IMR-90 (cell line): ENCODE results near the gene OVCH2. TPM values are rescaled to one million over a fixed set of nuclear protein-coding genes. Genes with fewer than 3 reads are reported as not detected.

ENCODE experiments used
- ATAC-seq: fragments of 200-7000 bp; cut with Tn5 transposase; 2 replicates; pipeline ENCODE4 v1.9.1; 2020; ENCODE audit warnings: low read depth, mild to moderate bottlenecking, moderate library complexity
- BruUV-seq: library from RNA; stranded (reverse); fragments of 400-500 nt; replicated peaks from 2 replicates; lab custom pipeline; 2021; lab: Mats Ljungman, UMichigan
- CTCF ChIA-PET: fragments of 300-600 bp; formaldehyde crosslinking; extraction: SDS; loops from one replicate; lab custom pipeline; 2021; ENCODE audit warnings: antibody characterized with exemption; lab: Yijun Ruan, JAX
- POLR2A ChIA-PET: fragments of 300-600 bp; sonication (Branson Sonifier 250); formaldehyde crosslinking; loops from one replicate; lab custom pipeline; 2022; ENCODE audit warnings: antibody characterized with exemption; ENCODE audit not compliant: unreplicated experiment; lab: Charles Lee
- DNase-seq: peaks from one replicate; pipeline ENCODE4 v3.0.0; 2013
- H2AFZ ChIP-seq: replicated peaks from 2 replicates; pipeline ENCODE3; 2013; ENCODE audit warnings: low read length, mild to moderate bottlenecking; ENCODE audit not compliant: poor library complexity
- H2AK5ac ChIP-seq: 2 replicates; pipeline ENCODE4 v1.6.1; 2013; ENCODE audit warnings: low read depth, low read length, inconsistent platforms
- H2AK9ac ChIP-seq: replicated peaks from 2 replicates; pipeline ENCODE3; 2013; ENCODE audit warnings: mild to moderate bottlenecking, low read depth, low read length, moderate library complexity; ENCODE audit not compliant: poor library complexity
- H2BK120ac ChIP-seq: 2 replicates; pipeline ENCODE4 v1.6.1; 2013; ENCODE audit warnings: low read depth, low read length, inconsistent platforms
- H2BK15ac ChIP-seq: 3 replicates; pipeline ENCODE4 v1.6.1; 2013; ENCODE audit warnings: low read depth, low read length, inconsistent platforms
- H2BK20ac ChIP-seq: 2 replicates; pipeline ENCODE4 v1.6.1; 2013; ENCODE audit warnings: low read depth, mild to moderate bottlenecking, inconsistent platforms, low read length, moderate library complexity
- H2BK5ac ChIP-seq: 2 replicates; pipeline ENCODE4 v1.6.1; 2013; ENCODE audit warnings: mild to moderate bottlenecking, low read depth, low read length, inconsistent platforms; ENCODE audit not compliant: poor library complexity, severe bottlenecking
- H3K14ac ChIP-seq: replicated peaks from 2 replicates; pipeline ENCODE4 v1.6.1; 2013; ENCODE audit warnings: low read depth, low read length, inconsistent platforms
- H3K18ac ChIP-seq: 2 replicates; pipeline ENCODE4 v1.6.1; 2013; ENCODE audit warnings: low read depth, low read length, control low read depth
- H3K23ac ChIP-seq: 2 replicates; pipeline ENCODE4 v1.6.1; 2013; ENCODE audit warnings: low read depth, low read length, inconsistent platforms
- H3K27ac ChIP-seq: 2 replicates; pipeline ENCODE4 v1.5.1; 2013; ENCODE audit warnings: mild to moderate bottlenecking, control low read depth, low read length; ENCODE audit not compliant: insufficient read depth
- H3K27me3 ChIP-seq: 2 replicates; pipeline ENCODE4 v1.6.1; 2013; ENCODE audit warnings: low read length; ENCODE audit not compliant: control insufficient read depth, insufficient read depth
- H3K36me3 ChIP-seq: 2 replicates; pipeline ENCODE4 v1.6.1; 2013; ENCODE audit warnings: low read length, mixed read lengths; ENCODE audit not compliant: control insufficient read depth, insufficient read depth
- H3K4ac ChIP-seq: 2 replicates; pipeline ENCODE4 v1.6.1; 2013; ENCODE audit warnings: low read depth, low read length, inconsistent platforms
- H3K4me1 ChIP-seq: 2 replicates; pipeline ENCODE4 v1.6.1; 2013; ENCODE audit warnings: low read length, mixed read lengths; ENCODE audit not compliant: control insufficient read depth, insufficient read depth
- H3K4me2 ChIP-seq: 2 replicates; pipeline ENCODE4 v1.6.1; 2013; ENCODE audit warnings: low read depth, mild to moderate bottlenecking, control low read depth, low read length, moderate library complexity
- H3K4me3 ChIP-seq: 2 replicates; pipeline ENCODE4 v1.5.1; 2013; ENCODE audit warnings: low read depth, mild to moderate bottlenecking, control low read depth, low read length, moderate library complexity; ENCODE audit not compliant: insufficient read depth
- H3K56ac ChIP-seq: 2 replicates; pipeline ENCODE4 v1.6.1; 2013; ENCODE audit warnings: low read length, inconsistent platforms; ENCODE audit not compliant: insufficient read depth; ENCODE audit errors: extremely low read depth
- H3K79me1 ChIP-seq, 2 experiments: 2 replicates each; pipeline ENCODE4 v1.6.1; 2013; ENCODE audit warnings: low read length in 2 of 2, inconsistent platforms in 1 of 2, low read depth in 1 of 2
- H3K9ac ChIP-seq: 2 replicates; pipeline ENCODE4 v1.6.1; 2013; ENCODE audit warnings: low read depth, low read length, control low read depth
- H3K9me1 ChIP-seq: 2 replicates; pipeline ENCODE4 v1.6.1; 2013; ENCODE audit warnings: low read length, inconsistent platforms; ENCODE audit not compliant: insufficient read depth
- H3K9me3 ChIP-seq: 2 replicates; pipeline ENCODE4 v1.6.1; 2013; ENCODE audit warnings: low read length; ENCODE audit not compliant: control insufficient read depth, insufficient read depth
- H4K20me1 ChIP-seq: 2 replicates; pipeline ENCODE4 v1.6.1; 2013; ENCODE audit warnings: low read length, inconsistent platforms; ENCODE audit not compliant: insufficient read depth
- H4K5ac ChIP-seq: 2 replicates; pipeline ENCODE4 v1.6.1; 2013; ENCODE audit warnings: mild to moderate bottlenecking, low read depth, low read length, control low read depth
- H4K8ac ChIP-seq, 2 experiments: 2 replicates each; pipeline ENCODE4 v1.6.1; 2013; ENCODE audit warnings: low read depth in 2 of 2, low read length in 2 of 2, control low read depth in 1 of 2, inconsistent platforms in 1 of 2
- H4K91ac ChIP-seq: 2 replicates; pipeline ENCODE4 v1.6.1; 2013; ENCODE audit warnings: low read depth, low read length, inconsistent platforms; ENCODE audit not compliant: insufficient read depth
- BHLHE40 ChIP-seq: fragments of 150-350 bp; IDR thresholded peaks from 2 replicates; pipeline ENCODE4 v1.6.1; 2016; ENCODE audit warnings: mild to moderate bottlenecking, low read depth, low read length
- CEBPB ChIP-seq: IDR thresholded peaks from 2 replicates; pipeline ENCODE4 v1.6.1; 2012; ENCODE audit warnings: low read depth, low read length, improper control_type of control experiment
- CHD1 ChIP-seq: IDR thresholded peaks from 2 replicates; pipeline ENCODE4 v1.6.1; 2012; ENCODE audit warnings: low read depth, low read length, improper control_type of control experiment
- CTCF ChIP-seq: conservative IDR thresholded peaks from 2 replicates; pipeline ENCODE4 v1.5.1; 2012; ENCODE audit warnings: mild to moderate bottlenecking, low read depth, low read length, improper control_type of control experiment
- ELK1 ChIP-seq: fragments of 150-350 bp; IDR thresholded peaks from 2 replicates; pipeline ENCODE4 v1.6.1; 2016; ENCODE audit warnings: low read depth, mild to moderate bottlenecking, low read length, moderate library complexity, borderline replicate concordance
- FOS ChIP-seq: fragments of 150-350 bp; IDR thresholded peaks from 2 replicates; pipeline ENCODE4 v1.6.1; 2016; ENCODE audit warnings: low read depth, low read length
- MAFK ChIP-seq: IDR thresholded peaks from 2 replicates; pipeline ENCODE4 v1.6.1; 2012; ENCODE audit warnings: low read depth, low read length, improper control_type of control experiment
- MAZ ChIP-seq: IDR thresholded peaks from 2 replicates; pipeline ENCODE4 v1.6.1; 2012; ENCODE audit warnings: low read depth, mild to moderate bottlenecking, low read length, improper control_type of control experiment, moderate library complexity, borderline replicate concordance
- MXI1 ChIP-seq: IDR thresholded peaks from 2 replicates; pipeline ENCODE4 v1.6.1; 2012; ENCODE audit warnings: low read depth, mild to moderate bottlenecking, low read length, moderate library complexity, borderline replicate concordance
- NFE2L2 ChIP-seq: fragments of 150-350 bp; IDR thresholded peaks from 2 replicates; pipeline ENCODE4 v1.6.1; 2016; ENCODE audit warnings: low read depth, mild to moderate bottlenecking, low read length
- POLR2A ChIP-seq: IDR thresholded peaks from 2 replicates; pipeline ENCODE4 v1.6.1; 2012; ENCODE audit warnings: mild to moderate bottlenecking, low read depth, low read length
- RCOR1 ChIP-seq: IDR thresholded peaks from 2 replicates; pipeline ENCODE4 v1.6.1; 2012; ENCODE audit warnings: mild to moderate bottlenecking, low read length, improper control_type of control experiment; ENCODE audit not compliant: insufficient replicate concordance
- RFX5 ChIP-seq: IDR thresholded peaks from 2 replicates; pipeline ENCODE4 v1.8.0; 2012; ENCODE audit warnings: low read depth, mild to moderate bottlenecking, low read length, moderate library complexity
- SMC3 ChIP-seq: fragments of 150-350 bp; IDR thresholded peaks from 2 replicates; pipeline ENCODE4 v1.6.1; 2016; ENCODE audit warnings: low read depth, mild to moderate bottlenecking, antibody characterized with exemption, low read length, moderate library complexity
- USF2 ChIP-seq: fragments of 150-350 bp; IDR thresholded peaks from 2 replicates; pipeline ENCODE4 v1.6.1; 2017; ENCODE audit warnings: mild to moderate bottlenecking, antibody characterized with exemption, low read length, low read depth
- WGBS, 2 experiments: methylation state at CpG; one replicate each; pipeline versions ENCODE4 v1.1.5 to v1.1.7; 2013; ENCODE audit warnings: missing lambda C conversion rate in 2 of 2; ENCODE audit not compliant: insufficient read length in 1 of 2; ENCODE audit errors: extremely low coverage in 2 of 2; 5-methylcytosine and 5-hydroxymethylcytosine counted together
- dilution Hi-C: fragments of 300-500 bp; cut with HindIII; formaldehyde crosslinking; loops from one replicate; pipeline ENCODE4 v1.14.3; 2018; ENCODE audit warnings: low sequenced_read_pairs; ENCODE audit not compliant: unreplicated experiment
- in situ Hi-C: fragments of 300-500 bp; cut with MboI; formaldehyde crosslinking; loops from 3 replicates; pipeline ENCODE4 v1.14.3; 2019; ENCODE audit warnings: low sequenced_read_pairs, inconsistent platforms, mixed read lengths
- intact Hi-C: fragments of 100-400 bp; cut with micrococcal nuclease; formaldehyde crosslinking; loops from 2 replicates; pipeline ENCODE4 v1.10.0; 2022
- polyA plus RNA-seq, 3 experiments: library from polyadenylated mRNA; depleted of rRNA; stranded (reverse); fragments of >200 nt; gene quantifications; 2 replicates each; pipeline ENCODE4 v1.2.3, GENCODE V29; 2012; ENCODE audit warnings: low replicate concordance in 1 of 3
- total RNA-seq: library from RNA; depleted of rRNA; stranded (reverse); fragments of >200 nt; gene quantifications from 2 replicates; pipeline ENCODE4 v1.2.3, GENCODE V29; 2012

Gene OVCH2
- total and polyA plus RNA-seq, 2 of the 4 experiments (the other 2 are of a cell fraction) = 0.07 TPM; not detected in 1

GRCh38 chr11:7675631-7676030 is 30.6 kb downstream of the OVCH2 start:
- H2AK9ac ChIP-seq = no peak overlapping the region
- H3K27me3 ChIP-seq = peaks cover 14% of the 10 kb centered on the region
- no peak overlapping the region for H2BK5ac ChIP-seq
- H3K36me3 ChIP-seq = no peaks in the 10 kb centered on the region
- H3K14ac ChIP-seq = no peak overlapping the region
- in situ Hi-C loops = loop anchor here (25.0 kb wide), 2 partner anchors 412 to 563 kb away; partner anchors contain the start of gene TUB
- ChIA-PET CTCF (interaction anchor here (1.3 to 1.7 kb wide), 2 partner anchors 18 to 104 kb away, joined by 4 to 5 read pairs; no protein-coding TSS in a partner anchor), POLR2A (no interaction called here)
- H3K9ac ChIP-seq = no peak overlapping the region
- no peak overlapping the region for H3K4me3 ChIP-seq
- DNase-seq = no peak
- H2BK15ac ChIP-seq = no peak overlapping the region
- H2AFZ ChIP-seq = no peak overlapping the region
- H4K5ac ChIP-seq = no peak overlapping the region
- no peak overlapping the region for H3K27ac ChIP-seq
- no peaks in the 10 kb centered on the region for H3K9me1 ChIP-seq
- no peak overlapping the region for H3K23ac ChIP-seq
- ATAC-seq = no peak
- no peak overlapping the region for H2BK120ac ChIP-seq
- H3K79me1 ChIP-seq = no peaks in the 10 kb centered on the region
- no peaks in the 10 kb centered on the region for H3K9me3 ChIP-seq
- no peaks in the 10 kb centered on the region for H4K20me1 ChIP-seq
- no peak overlapping the region for H2BK20ac ChIP-seq
- H3K4me1 ChIP-seq = no peaks in the 10 kb centered on the region
- no peak overlapping the region for H2AK5ac ChIP-seq
- intact Hi-C loops = loop anchor here (10.0 kb wide), 1 partner anchor 419 kb away; no protein-coding TSS in a partner anchor
- no peak overlapping the region for H3K4me2 ChIP-seq
- no peak overlapping the region for H3K56ac ChIP-seq
- H3K4ac ChIP-seq = no peak overlapping the region
- no peak overlapping the region for H4K91ac ChIP-seq
- BruUV-seq = no TSS peak
- no CpG with 5 or more reads among the region's 3 CpGs for WGBS, 2 experiments
- no peak overlapping the region for H4K8ac ChIP-seq
- TF ChIP-seq BHLHE40 (no peak), MAZ (no peak), USF2 (no peak), ELK1 (no peak), CHD1 (no peak), NFE2L2 (no peak), MAFK (no peak), CEBPB (no peak), CTCF (no peak), MXI1 (no peak), SMC3 (no peak), RFX5 (no peak), POLR2A (no peak), FOS (no peak), RCOR1 (no peak)
- H3K18ac ChIP-seq = no peak overlapping the region
- dilution Hi-C loops = no loop called here
